Measurements from ENCODE around the gene RGS19. TPM values are rescaled to one million over a fixed set of nuclear protein-coding genes. Genes with fewer than 3 reads are reported as not detected.
A peak's percentile ranks its signal among the peaks of the same experiment; 100 is the strongest.

Gene RGS19
- total RNA-seq, 1 donor from 2014 or later: 40.3 TPM

GRCh38 chr20:64065062-64065973 lies 14.0 kb downstream of the RGS19 start:
- no peak for DNase-seq (ENCODE audit: extremely low read depth, low read depth, low spot score)

GRCh38 chr20:64064145-64064698 lies 15.1 kb downstream of the RGS19 start:
- no peak for DNase-seq (ENCODE audit: extremely low read depth, low read depth, low spot score)

GRCh38 chr20:64063389-64064144 lies 15.8 kb downstream of the RGS19 start:
- no peak for DNase-seq (ENCODE audit: extremely low read depth, low read depth, low spot score)

- peak; percentile 66 for DNase-seq (ENCODE audit: extremely low read depth, low read depth, low spot score)
Measured at GRCh38 chr20:64062596-64063388, 16.5 kb downstream of the RGS19 start, which contains the start of gene TCEA2. TSS of gene TCEA2 (plus strand) at chr20:64063198. CDS start at chr20:64063313, 115 bp downstream.

GRCh38 chr20:64062276-64062595 lies 17.1 kb downstream of the RGS19 start:
- no peak for DNase-seq (ENCODE audit: extremely low read depth, low read depth, low spot score)

- no peak for DNase-seq (ENCODE audit: extremely low read depth, low read depth, low spot score)
Measured at GRCh38 chr20:64058536-64058935, 20.8 kb downstream of the RGS19 start.

- no peak for DNase-seq (ENCODE audit: extremely low read depth, low read depth, low spot score)
Measured at GRCh38 chr20:64057628-64058498, 21.5 kb downstream of the RGS19 start.

GRCh38 chr20:64056889-64057627 lies 22.3 kb downstream of the RGS19 start:
- no peak for DNase-seq (ENCODE audit: extremely low read depth, low read depth, low spot score)

- no peak for DNase-seq (ENCODE audit: extremely low read depth, low read depth, low spot score)
Measured at GRCh38 chr20:64056639-64056888, 22.8 kb downstream of the RGS19 start.

GRCh38 chr20:64055893-64056638 lies 23.3 kb downstream of the RGS19 start:
- no peak for DNase-seq (ENCODE audit: extremely low read depth, low read depth, low spot score)

- no peak for DNase-seq (ENCODE audit: extremely low read depth, low read depth, low spot score)
Measured at GRCh38 chr20:64055396-64055892, 23.9 kb downstream of the RGS19 start.

GRCh38 chr20:64053841-64054661 lies 25.3 kb downstream of the RGS19 start:
- DNase-seq (ENCODE audit: extremely low read depth, low read depth, low spot score): no peak

- DNase-seq (ENCODE audit: extremely low read depth, low read depth, low spot score): no peak
Measured at GRCh38 chr20:64052987-64053840, 26.1 kb downstream of the RGS19 start.

- no peak for DNase-seq (ENCODE audit: extremely low read depth, low read depth, low spot score)
Measured at GRCh38 chr20:64052326-64052722, 27.0 kb downstream of the RGS19 start.

GRCh38 chr20:64051561-64052325 lies 27.6 kb downstream of the RGS19 start:
- DNase-seq (ENCODE audit: extremely low read depth, low read depth, low spot score): no peak

- no peak for DNase-seq (ENCODE audit: extremely low read depth, low read depth, low spot score)
Measured at GRCh38 chr20:64051033-64051452, 28.3 kb downstream of the RGS19 start.

Measured in glomerular endothelial cell (primary cell).